ENCODE measurements around the gene CHD5. TPM values are rescaled to one million over a fixed set of nuclear protein-coding genes. Genes with fewer than 3 reads are reported as not detected.

CHD5 gene
- total RNA-seq, 1 donor from 2014 or later = under 0.01 TPM

DNA sequence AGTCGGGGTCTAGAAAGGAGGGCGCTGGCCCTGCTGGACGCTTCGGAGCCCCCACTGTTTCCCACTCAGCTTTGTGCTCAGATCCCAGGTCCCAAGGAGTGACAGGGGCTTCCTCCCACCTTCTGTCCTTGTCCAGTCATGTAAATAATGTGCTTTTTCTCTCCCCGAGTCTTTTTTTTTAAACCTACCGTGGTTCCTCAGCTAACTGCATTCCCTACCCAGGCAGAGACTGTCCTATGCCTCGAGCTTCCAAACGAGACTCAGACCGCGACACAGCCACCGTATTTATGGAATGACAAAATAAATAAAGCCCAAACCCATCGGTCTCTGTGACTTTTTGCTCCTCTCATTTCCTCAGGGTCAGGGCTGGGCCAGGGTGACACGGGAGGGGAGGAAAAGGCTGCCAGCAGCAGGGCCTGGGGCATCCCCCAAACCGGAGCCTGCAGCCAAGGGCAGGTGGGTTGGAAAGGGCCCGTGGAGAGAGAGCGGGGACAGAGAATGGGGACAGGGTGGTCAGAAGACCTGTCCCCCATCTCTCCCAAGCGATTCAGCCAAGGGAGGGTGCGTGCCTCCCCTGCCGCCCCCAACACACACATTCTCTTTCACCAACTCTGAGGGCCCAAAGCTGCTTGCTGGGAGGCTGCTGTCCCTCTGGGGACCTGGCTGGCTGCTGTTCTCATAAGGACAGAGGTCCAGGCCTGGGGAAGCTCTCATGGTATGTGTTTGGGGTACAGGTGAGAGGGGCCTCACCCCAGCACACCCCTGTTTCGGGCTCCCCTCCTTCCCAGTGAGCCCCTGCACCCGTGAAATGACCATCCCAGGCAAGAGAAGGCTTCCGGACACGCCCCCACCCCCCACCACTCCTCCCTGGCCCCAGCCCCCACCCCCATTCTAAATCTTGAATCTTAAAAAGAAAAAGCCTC lies 79.0 kb downstream of the CHD5 start:
- DNase-seq (ENCODE audit: low read depth in 2 of 2) = no peak

DNA sequence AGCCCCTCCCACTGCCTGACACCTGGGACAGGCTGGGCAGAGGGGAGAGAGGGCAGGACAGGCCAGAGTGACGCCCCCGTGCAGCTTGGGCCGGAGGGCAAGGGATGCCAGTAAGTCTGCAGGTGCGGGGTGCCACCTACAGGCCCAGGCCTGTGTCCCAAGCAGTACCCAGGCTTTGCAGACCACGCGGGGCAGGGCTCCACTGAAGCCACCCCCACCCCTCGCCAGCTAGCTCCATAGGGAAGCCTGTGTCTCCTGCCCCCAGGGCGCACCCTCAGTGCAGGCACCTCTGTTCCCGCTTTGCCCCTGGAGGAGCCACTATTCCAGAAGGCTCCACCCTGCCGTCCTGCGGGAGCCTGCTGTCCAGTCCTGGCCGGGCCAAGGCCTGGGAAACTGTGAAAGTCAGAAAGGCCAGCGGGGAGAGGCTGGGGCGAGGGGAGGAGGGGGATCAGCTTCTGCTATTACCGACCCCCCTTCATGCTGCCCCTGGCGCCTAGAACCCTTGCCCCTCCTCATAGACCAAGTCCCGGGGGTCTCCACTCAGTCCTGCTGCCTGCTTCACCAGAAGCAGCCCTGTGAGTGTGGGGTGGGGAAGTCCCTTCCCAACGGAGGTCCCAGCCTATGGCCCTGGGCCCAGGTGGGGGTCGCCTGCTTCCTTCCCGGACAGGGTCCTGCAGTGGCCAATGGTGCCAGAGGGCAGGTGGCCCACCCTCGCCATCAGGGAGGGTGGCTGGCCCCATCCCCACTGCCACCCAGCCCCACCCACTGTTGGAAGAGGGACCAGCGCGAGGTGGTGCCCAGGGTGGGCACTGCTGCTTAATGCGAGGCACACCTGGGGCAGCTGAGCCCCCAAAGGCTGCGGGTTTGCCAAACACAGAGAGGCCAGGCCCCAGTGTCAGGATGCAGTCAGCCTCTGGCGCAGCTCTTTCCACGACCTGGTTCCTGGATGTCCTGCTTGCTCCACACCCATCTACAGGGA lies 80.0 kb downstream of the CHD5 start:
- peak in 1 of 2 donors; percentile 22 for DNase-seq (ENCODE audit: low read depth in 2 of 2)

DNA sequence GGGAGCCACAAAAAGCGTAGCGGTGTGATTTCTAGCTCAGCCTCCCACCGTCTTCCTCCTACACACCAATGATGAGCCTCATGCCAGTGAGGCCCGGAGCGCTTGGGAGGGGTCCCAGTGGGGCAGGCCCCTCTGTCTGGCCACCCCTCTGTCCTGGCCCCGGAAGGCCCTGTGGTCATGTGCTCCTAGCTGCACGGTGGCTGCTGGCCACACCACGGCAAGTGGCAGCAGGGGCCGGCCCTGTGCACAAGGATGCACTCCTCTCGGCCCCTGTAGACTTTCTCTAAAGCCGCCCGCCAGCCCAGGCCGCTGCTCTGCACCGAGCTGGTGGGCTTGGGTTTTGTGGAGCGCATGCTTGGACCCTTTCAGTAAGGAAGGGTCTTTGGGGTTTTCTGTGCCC lies 80.8 kb downstream of the CHD5 start:
- no peak for DNase-seq (ENCODE audit: low read depth in 2 of 2)

DNA sequence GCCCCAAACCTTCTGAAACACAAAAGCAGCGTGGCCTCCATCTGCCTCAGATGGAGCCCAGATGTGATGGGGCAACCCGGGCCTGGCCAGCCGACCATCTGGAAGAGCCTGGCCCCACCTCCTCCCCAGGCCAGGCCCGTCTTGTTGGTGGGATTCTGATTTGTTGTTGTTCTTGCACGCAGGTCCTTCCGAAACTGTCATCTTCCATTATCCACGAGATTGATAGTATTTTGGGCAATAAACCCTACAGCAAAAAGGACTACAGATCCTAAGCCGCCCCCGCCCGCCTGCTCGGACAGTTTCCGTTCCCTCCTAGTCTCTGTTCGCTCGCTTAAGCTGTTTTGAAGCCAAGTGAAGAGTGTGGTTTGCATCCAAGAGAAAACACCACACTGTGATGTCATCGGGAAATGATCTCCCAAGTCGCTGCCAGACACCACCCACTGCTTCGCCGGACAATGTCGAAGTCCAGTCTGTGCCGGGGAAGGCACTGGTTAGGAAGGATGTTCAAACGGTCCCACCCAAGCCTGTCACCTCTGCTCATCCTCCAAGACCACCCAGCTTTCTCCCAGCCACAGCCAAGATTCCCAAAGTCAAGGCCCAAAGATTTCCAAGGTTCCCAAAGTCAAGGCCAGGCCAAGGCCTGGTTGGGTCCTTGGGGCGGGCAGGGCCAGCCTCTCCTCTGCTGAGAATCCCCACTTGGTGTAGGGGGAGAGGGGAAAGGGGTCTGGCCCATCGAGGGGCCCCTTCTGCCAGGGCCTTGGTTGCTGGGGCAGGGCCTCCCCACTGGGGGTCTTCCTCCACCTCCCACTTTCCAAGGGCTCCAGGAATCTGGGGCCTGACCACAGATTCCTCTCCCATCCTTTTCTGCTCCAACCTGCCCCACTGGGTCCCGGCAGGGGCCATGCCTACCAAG lies 81.6 kb downstream of the CHD5 start:
- DNase-seq (ENCODE audit: low read depth in 2 of 2) = no peak

DNA sequence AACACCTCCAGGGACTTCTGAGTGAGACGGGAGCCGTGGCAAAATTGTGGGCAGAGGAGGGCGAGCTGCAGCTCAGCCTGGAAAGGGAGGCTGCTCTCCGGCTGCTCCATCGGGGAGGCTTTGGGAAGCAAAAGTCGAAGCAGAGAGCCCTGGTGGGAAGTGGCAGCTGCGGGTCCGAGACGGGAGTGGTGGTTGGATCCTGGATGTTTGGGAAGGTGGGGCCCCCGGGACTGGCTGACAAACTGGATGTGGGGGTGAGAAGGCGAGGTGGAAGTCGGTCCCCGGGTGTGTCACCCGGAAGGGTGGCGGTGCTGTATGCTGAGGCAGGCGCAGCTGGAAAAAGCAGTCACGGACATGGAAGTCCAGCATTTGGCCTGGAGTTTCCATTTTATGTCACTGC lies 82.3 kb downstream of the CHD5 start:
- no peak for DNase-seq (ENCODE audit: low read depth in 2 of 2)

DNA sequence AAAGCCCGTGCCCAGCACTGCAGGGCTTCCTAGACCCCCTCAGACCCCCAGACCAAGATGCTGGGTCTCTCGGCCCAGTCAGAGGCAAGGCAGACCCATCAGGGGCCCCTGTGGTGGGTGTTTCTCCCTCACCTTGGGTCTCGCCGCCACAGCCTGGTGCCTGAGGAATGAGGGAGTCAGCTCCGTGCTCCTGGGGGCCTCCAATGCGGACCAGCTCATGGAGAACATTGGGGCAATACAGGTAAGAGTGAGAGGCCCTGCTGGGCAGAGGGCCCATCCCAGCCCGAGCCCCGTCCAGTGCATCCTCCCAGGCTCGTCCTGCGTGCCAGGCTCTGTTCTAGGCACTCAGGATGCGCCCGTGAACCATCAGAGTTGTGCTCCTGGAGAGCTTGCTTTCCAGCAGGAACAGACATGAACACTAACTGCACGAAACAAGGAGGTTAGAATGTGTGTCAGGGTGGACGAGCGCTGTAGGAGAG lies 83.0 kb downstream of the CHD5 start:
- no peak for DNase-seq (ENCODE audit: low read depth in 2 of 2)

DNA sequence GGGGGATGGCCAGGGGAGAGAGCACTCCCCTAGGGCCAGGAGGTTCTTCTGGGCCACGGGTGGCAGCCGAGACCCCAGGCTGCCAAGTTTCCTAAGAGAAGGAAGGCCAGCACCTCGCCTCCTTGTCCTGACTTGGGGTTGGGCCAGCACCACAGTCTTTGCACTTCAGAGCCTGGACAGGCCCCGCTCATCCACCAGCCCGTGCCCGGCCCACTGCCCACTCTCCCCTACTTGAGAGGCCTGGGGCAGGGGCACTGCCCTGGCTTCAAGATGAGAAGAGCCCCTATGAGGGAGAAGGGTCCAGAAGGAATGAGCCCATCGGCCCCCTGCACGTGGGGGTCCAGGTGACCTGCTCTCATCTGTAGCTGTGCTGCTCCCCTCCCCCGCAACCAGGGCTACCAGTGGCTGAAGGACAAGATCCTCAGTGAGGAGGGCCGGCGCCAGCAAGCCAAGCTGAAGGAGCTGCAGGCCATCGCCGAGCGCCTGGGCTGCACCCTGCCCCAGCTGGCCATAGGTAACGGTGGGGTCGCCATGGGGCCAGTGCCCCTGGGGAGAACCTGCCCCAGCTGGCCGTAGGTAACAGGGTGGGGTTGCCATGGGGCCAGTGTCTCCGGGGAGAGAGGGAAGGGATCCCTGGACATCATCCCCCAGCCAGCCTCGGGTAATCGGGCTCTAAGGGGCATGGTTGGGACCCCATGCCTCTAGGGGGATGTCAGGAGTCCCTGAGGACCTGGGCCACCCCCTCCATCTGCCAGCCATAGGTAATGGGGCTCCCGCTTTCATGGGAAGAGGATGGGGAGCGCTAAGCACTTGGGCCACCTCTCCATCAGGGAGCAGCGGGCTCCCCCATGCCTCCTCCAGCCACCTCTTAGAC lies 83.6 kb downstream of the CHD5 start:
- no peak for DNase-seq (ENCODE audit: low read depth in 2 of 2)

DNA sequence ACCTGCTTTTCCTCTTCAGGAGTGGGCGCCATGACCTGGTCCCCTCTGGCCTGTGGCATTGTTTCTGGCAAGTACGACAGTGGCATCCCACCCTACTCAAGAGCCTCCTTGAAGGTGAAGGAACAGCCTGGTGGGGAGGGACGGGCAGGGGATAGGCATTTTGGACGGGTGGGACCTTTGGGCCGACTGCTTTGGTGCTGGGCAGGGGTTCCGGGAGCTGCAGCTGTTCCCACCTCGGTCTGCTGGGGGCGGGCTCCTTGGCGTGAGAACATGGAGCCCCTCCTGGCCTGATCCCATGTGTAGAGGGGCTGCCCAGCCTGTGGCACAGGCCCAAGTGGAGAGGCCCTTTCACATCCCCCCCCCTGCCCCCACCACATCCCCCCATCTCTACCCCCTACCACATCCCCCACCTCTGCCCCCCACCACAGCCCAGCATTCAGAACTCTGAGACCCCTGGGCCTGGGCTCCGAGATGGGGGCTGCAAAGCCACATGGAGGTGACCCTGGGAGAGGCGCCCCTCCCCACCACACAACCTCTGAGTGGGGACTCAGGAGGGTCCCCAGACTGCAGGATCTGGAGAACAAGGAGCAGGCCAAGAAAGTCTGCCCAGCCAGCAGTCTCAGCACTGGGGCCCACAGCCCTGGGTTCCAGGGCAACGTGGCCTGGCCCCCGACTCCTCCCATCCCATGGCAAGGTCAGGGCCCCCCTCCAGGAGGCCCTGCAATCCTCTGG lies 84.4 kb downstream of the CHD5 start:
- no peak for DNase-seq (ENCODE audit: low read depth in 2 of 2)

DNA sequence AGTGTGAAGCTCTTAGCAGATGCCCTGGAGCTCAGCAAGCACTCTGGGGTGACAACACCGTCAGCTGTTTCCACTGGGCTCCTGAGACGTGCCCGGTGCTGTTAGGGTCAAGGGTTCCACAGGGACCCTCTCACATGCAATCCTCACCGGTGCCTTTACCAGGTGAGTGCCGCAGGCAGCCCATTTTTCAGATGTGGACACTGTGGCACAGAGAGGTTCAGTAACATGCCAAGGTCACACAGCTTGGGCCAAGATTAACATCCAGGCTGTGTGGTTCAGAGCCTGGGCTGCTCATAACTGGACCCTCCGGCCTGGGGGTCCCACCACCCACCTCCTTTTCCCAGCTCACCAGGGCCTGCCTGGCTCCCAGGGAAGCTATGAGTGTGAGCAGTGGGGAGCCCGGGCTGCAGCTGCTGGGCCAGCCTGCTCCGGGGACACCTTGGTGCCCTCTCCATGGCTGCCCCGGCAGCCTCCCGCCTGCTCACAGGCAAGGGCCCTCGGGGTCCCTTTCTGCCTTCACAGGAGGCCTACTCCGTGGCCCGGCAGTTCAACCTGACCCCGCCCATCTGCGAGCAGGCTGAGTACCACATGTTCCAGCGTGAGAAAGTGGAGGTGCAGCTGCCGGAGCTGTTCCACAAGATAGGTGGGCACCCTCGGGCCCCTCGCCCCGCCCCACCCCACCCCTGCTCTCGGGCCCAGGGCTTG lies 85.2 kb downstream of the CHD5 start:
- DNase-seq (ENCODE audit: low read depth in 2 of 2) = no peak

DNA sequence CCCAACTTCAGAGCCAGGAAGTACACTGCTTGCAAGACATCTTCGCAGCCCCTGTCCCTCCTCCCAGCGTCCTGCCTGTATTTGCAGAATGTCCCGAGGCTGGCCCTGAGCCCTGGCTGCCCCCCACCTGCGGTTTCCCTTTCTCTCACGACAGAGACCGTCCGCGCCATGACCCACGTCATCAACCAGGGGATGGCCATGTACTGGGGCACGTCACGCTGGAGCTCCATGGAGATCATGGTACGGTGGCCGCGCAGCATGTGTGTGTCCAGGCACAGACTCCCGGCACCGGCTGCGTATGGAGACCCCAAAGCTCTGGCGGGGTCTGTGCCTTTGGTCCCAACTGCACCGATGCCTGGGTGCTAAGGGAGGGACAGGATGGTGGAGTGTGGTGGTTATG lies 85.9 kb downstream of the CHD5 start:
- DNase-seq (ENCODE audit: low read depth in 2 of 2) = no peak

DNA sequence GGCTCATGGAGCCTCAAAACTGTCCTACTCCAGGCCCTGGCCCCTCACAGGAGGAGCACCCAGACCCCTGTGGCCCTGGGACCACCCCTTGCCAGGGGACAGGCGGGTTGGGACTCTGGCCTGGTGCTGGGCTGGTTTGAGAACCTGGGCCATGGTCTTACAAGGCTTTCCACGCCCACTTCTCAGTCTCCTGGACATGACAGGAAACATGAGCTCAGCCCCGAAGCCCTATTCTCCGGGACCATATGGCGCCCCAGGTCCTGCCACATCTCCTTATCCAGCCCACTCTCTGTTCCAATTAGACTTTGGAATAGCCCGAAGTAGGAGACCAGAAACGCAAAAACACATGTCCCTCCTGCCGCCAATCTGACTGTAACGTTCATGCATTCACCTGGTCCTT lies 86.5 kb downstream of the CHD5 start:
- DNase-seq (ENCODE audit: low read depth in 2 of 2) = no peak

DNA sequence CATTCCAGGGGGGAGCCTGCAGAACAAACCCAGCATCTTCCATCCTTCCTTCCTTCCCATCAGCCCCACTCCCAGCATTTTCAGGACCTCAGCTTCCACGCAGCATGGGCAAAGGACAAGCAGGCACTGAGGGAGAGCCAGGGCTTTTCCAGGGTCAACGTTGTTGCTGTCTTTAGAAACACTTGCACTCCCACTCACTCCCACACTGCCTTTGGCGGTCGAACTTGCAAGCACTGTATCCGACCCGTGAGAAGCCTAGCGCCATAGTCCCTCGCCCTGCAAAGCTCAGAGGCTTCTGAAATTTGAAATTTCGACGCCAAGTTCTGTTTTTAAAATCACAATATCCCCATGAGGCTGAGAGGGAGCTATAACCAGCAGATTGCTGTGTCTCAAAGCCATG lies 87.0 kb downstream of the CHD5 start:
- no peak for DNase-seq (ENCODE audit: low read depth in 2 of 2)

DNA sequence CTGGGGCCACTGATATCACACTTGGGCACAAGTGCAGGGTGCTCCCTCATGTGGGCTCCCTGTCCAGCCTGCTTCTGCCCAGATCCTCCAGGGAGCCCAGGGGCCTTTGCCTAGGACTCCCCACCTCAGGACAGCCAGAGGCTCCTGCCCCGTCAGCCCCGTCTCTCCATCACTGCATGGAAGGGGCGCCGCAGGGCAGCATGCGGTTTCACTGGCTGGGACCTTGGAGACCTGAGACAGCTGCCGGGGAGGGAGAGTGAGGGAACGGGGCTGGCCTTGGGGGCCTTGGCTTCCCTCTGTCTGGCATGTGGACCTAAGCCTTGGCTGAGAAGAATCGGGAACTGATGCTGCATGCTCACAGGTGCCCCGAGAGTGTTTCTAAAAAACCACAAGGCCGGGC lies 87.9 kb downstream of the CHD5 start:
- no peak for DNase-seq (ENCODE audit: low read depth in 2 of 2)

DNA sequence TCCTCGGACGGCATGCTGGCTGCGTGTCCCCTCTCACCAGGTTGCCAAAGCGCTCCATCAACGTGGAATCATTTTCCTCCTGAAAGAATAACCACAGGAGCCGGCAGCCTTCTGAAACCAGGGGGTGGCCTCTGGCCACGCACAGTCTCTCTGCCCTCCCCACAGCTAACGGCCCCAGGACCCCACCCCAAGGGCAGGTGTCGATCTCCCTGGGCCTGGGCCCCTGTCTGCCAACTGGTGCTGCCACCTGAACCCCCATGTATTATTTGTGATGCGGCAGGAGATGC lies 88.4 kb downstream of the CHD5 start:
- DNase-seq (ENCODE audit: low read depth in 2 of 2) = no peak

DNA sequence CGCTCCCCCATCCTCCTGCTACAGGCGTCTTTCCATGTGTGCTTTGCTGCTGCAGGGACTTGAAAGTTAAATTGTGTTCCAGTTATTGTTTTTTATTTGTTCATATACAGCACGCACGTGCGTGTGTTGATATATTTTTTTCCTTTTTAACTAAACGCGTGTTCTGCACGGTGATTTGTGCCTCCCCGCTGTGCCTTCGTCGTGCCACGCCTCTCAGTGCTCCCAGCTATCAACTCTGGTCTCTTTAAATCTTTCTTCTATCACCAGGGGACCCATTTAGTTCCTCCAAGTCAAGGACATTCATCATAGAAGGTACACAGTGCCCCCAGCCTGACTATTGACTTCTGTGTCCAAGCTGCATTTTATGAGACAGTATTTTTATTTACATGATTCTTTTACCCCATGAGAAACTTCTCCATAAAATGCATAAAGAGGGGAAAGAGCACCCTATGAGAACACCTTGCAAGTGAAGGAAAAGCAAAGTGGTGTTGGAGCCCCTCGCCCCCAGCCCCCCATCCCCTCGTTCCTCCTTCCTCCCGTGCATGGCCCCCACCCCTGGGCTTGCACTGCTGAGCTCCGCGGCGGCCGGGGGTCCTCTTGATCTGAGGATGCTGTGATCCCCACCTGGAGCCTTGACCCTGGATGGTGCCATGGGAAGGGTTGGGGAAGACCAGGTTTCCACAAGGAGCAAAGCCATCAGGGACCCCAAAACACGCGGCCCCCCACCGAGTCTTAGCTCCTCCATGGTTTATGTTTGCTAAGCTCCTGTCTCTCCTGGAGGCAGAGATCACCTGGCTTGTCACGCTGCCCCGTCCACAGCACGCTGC lies 88.9 kb downstream of the CHD5 start:
- no peak for DNase-seq (ENCODE audit: low read depth in 2 of 2)

DNA sequence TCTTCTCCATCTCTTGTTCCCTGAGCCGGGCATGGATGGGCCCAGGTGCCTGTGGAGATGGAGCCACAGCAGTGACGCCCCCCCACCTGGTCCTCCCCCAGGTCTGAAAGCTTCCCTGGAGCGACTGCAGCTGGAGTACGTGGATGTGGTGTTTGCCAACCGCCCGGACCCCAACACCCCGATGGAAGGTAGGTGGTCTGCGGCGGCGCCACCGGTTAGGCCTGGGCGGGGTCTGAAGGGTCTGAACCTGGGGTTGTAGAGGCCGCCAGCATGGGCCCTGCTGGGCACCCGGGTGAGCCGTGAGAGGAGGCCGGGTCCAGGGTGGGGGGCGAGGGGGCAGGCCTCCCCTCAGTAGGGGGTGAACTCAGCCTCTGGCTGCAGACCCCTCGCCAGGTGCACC lies 89.8 kb downstream of the CHD5 start:
- DNase-seq (ENCODE audit: low read depth in 2 of 2) = no peak

DNA sequence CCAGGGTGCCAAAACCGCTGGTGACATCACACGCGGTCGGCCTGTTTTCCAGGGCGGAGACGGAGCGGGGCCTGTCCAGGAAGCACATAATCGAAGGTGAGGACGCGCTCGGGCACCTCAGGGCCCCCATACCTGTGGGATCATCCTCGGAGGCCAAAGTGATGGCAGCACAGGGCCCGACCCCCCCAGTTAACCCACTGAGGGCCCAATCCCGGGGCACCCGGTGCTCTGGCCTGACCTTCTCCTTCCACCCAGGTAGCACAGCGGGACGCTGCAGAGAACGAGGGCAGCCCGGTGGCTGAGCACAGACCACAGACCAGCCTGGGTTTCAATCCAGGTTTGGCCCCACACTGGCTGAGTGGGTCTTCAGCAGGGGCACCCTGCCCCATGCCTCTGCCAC lies 91.2 kb downstream of the CHD5 start:
- no peak for DNase-seq (ENCODE audit: low read depth in 2 of 2)

DNA sequence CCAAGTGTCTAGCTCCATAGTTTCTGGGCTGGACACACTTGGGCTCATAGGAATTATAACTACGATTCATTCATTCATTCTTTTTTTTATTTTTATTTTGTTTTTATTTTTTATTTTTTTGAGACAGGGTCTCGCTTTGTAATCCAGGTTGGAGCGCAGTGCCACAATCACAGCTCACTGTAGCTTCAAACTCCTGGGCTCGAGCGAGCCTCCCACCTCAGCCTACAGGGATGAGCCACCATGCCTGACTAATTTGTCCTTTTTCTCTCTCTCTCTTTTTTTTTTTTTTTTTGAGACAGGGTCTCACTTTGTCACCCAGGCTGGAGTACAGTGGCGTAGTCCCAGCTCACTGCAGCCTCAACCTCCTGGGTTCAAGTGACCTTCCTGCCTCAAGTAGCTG lies 92.2 kb downstream of the CHD5 start:
- no peak for DNase-seq (ENCODE audit: low read depth in 2 of 2)

Measured in dermis microvascular lymphatic vessel endothelial cell (primary cell).